ENCODE results near the gene VIP.

Gene VIP

GRCh38 chr6:152748843-152749242 lies 1.8 kb upstream of the VIP start:
- TF ChIP-seq CTCF (IDR thresholded peaks at IDR 0.05; ENCODE audit: extremely low read depth, missing control alignments), result no peak
- no peak for DNase-seq (ENCODE audit: low spot score)

- DNase-seq (ENCODE audit: low spot score), result no peak
- TF ChIP-seq CTCF (IDR thresholded peaks at IDR 0.05; ENCODE audit: extremely low read depth, missing control alignments), result no peak
These were observed 1.3 kb upstream of the VIP start for GRCh38 chr6:152749336-152749735.

DNA sequence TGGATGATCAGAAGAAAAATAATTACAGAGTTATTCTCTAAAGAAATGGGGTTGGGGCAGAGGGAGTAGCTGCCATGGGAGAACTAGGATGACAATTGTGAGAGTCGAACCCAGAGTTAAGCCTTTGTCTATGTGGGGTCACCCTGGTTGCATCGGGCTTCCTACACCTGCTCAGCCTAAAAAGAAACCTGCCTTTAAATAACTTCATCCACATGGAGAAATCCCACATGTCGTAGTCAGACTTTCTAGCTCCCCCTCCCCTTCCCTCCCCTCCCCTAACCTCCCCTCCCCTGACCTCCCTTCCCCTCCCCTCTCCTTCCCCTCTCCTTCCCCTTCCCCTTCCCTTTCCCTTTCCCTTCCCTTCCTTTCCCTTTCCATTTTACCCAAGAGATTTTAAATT lies 14.7 kb downstream of the VIP start:
- TF ChIP-seq CTCF (IDR thresholded peaks at IDR 0.05; ENCODE audit: extremely low read depth, missing control alignments), result no peak
- DNase-seq (ENCODE audit: low spot score), result no peak

DNA sequence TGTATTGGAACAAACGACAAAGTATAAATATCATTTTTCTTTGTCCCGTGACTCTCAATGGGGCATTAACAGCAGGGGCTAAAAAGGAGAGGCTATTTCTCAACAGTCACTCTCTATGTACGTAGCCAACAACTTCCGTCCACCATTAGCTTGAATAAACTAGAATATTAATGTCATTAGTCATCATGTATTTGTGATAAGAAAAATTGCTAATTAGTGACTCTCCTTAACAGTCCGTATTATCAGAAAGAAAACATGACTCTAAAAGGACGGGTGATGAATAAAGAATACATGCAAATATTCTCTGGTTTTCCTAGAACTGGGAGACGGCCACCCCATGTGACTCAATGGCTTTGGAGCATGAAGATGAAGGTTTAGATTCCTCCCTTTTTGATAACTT lies 18.6 kb downstream of the VIP start:
- TF ChIP-seq CTCF (IDR thresholded peaks at IDR 0.05; ENCODE audit: extremely low read depth, missing control alignments), result no peak
- no peak for DNase-seq (ENCODE audit: low spot score)

DNA sequence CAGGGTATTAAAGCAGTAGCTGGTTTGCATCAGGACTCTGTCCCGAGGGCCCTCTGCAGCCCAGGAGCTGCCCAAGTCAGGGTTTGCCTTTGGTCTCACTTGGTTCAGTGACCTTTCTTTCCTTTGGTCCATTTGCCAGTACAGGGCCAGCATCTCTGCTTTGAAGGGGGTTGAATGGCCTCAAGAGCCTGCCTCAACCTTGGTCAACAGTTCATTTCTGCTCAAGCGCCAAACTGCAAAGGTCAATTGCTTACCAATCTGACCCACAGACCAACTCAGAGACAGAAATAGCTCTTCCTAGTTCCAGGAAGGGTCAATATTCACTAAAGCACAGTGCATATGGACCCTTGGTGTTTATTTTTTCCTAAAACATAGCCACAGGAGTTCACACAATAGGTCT lies 19.4 kb downstream of the VIP start:
- DNase-seq (ENCODE audit: low spot score), result no peak
- TF ChIP-seq CTCF (IDR thresholded peaks at IDR 0.05; ENCODE audit: extremely low read depth, missing control alignments), result no peak

DNA sequence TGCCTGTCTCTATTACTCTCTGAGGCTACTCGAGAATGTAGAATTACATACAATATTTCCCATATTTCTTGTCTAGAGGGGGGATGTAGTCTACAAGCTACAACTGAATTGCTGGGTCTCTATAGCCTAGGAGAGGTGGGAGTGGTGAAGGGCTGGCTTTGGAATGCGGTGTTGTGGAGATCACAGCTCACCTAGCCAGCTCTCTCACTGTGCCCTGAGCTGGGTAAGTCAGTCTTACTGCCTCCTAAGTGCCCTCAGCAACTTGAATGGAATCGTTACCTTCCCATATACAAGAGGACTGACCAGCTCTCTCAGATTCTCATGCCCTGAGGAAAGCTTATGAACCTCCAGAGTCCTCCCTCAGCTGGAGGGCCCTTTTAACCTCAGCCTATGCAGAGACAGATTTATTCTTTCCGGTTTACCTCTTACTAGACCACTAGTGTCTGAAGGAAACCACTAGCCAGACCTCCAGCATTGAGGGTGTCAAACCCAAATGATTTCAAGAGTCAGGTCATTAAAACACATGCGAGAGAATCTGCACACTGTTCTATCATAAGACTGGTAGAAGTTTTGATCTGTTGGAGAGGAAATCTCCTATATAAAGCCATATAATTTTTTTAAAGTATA lies 20.6 kb downstream of the VIP start:
- no peak for DNase-seq (ENCODE audit: low spot score)
- TF ChIP-seq CTCF (IDR thresholded peaks at IDR 0.05; ENCODE audit: extremely low read depth, missing control alignments), result no peak

- no peak for DNase-seq (ENCODE audit: low spot score)
- TF ChIP-seq CTCF (IDR thresholded peaks at IDR 0.05; ENCODE audit: extremely low read depth, missing control alignments), result no peak
These were observed 24.8 kb downstream of the VIP start for GRCh38 chr6:152775428-152775827.
